ENCODE measurements around the gene APOO. TPM values are rescaled to one million over a fixed set of nuclear protein-coding genes. Genes with fewer than 3 reads are reported as not detected.

Gene APOO
- total RNA-seq, 1 donor from 2014 or later, result 35.4 TPM

- no peaks in the 10 kb centered on the region for H3K27me3 Mint-ChIP-seq (ENCODE audit: unreplicated experiment)
- no peak for TF ChIP-seq CTCF (IDR thresholded peaks at IDR 0.05)
- H3K4me3 Mint-ChIP-seq (ENCODE audit: unreplicated experiment), result no peak overlapping the region
- no peak for DNase-seq (ENCODE audit: extremely low spot score, unreplicated experiment)
- no peaks in the 10 kb centered on the region for H3K9me3 Mint-ChIP-seq (ENCODE audit: unreplicated experiment)
- H3K4me1 Mint-ChIP-seq (ENCODE audit: unreplicated experiment), result peaks cover 5% of the 10 kb centered on the region
- no peaks in the 10 kb centered on the region for H3K36me3 Mint-ChIP-seq (ENCODE audit: unreplicated experiment)
- H3K27ac Mint-ChIP-seq (ENCODE audit: unreplicated experiment), result no peak overlapping the region
Observed at GRCh38 chrX:23816179-23816578, 91.6 kb downstream of the APOO start.

GRCh38 chrX:23815376-23815775 is 92.4 kb downstream of the APOO start:
- Mint-ChIP-seq H3K4me3 (ENCODE audit: unreplicated experiment) (no peak overlapping the region), H3K36me3 (ENCODE audit: unreplicated experiment) (no peaks in the 10 kb centered on the region), H3K9me3 (ENCODE audit: unreplicated experiment) (no peaks in the 10 kb centered on the region), H3K4me1 (ENCODE audit: unreplicated experiment) (peaks cover 5% of the 10 kb centered on the region), H3K27me3 (ENCODE audit: unreplicated experiment) (no peaks in the 10 kb centered on the region), H3K27ac (ENCODE audit: unreplicated experiment) (no peak overlapping the region)
- no peak for DNase-seq (ENCODE audit: extremely low spot score, unreplicated experiment)
- TF ChIP-seq CTCF (IDR thresholded peaks at IDR 0.05), result no peak

GRCh38 chrX:23813808-23814207 is 93.9 kb downstream of the APOO start:
- no peaks in the 10 kb centered on the region for H3K27me3 Mint-ChIP-seq (ENCODE audit: unreplicated experiment)
- no peaks in the 10 kb centered on the region for H3K9me3 Mint-ChIP-seq (ENCODE audit: unreplicated experiment)
- no peak for TF ChIP-seq CTCF (IDR thresholded peaks at IDR 0.05)
- H3K36me3 Mint-ChIP-seq (ENCODE audit: unreplicated experiment), result no peaks in the 10 kb centered on the region
- H3K4me1 Mint-ChIP-seq (ENCODE audit: unreplicated experiment), result no peaks in the 10 kb centered on the region
- no peak for DNase-seq (ENCODE audit: extremely low spot score, unreplicated experiment)
- no peak overlapping the region for H3K27ac Mint-ChIP-seq (ENCODE audit: unreplicated experiment)
- H3K4me3 Mint-ChIP-seq (ENCODE audit: unreplicated experiment), result no peak overlapping the region

- Mint-ChIP-seq H3K27ac (ENCODE audit: unreplicated experiment) (no peak overlapping the region), H3K4me1 (ENCODE audit: unreplicated experiment) (peaks cover 11% of the 10 kb centered on the region), H3K27me3 (ENCODE audit: unreplicated experiment) (no peaks in the 10 kb centered on the region), H3K36me3 (ENCODE audit: unreplicated experiment) (no peaks in the 10 kb centered on the region), H3K9me3 (ENCODE audit: unreplicated experiment) (no peaks in the 10 kb centered on the region), H3K4me3 (ENCODE audit: unreplicated experiment) (no peak overlapping the region)
- no peak for TF ChIP-seq CTCF (IDR thresholded peaks at IDR 0.05)
- DNase-seq (ENCODE audit: extremely low spot score, unreplicated experiment), result no peak
Observed at GRCh38 chrX:23811656-23812055, 96.1 kb downstream of the APOO start.

- no peak overlapping the region for H3K27ac Mint-ChIP-seq (ENCODE audit: unreplicated experiment)
- no peak for DNase-seq (ENCODE audit: extremely low spot score, unreplicated experiment)
- H3K36me3 Mint-ChIP-seq (ENCODE audit: unreplicated experiment), result no peaks in the 10 kb centered on the region
- TF ChIP-seq CTCF (IDR thresholded peaks at IDR 0.05), result no peak
- H3K4me1 Mint-ChIP-seq (ENCODE audit: unreplicated experiment), result peaks cover 12% of the 10 kb centered on the region
- no peaks in the 10 kb centered on the region for H3K9me3 Mint-ChIP-seq (ENCODE audit: unreplicated experiment)
- H3K27me3 Mint-ChIP-seq (ENCODE audit: unreplicated experiment), result no peaks in the 10 kb centered on the region
- no peak overlapping the region for H3K4me3 Mint-ChIP-seq (ENCODE audit: unreplicated experiment)
Observed at GRCh38 chrX:23811108-23811651, 96.6 kb downstream of the APOO start.
